ENCODE measurements around the gene MLC1.
"Not testable (repeated sequence)": the region's sequence is repeated elsewhere in the genome, so short reads cannot be mapped to it uniquely, and the experiment has no call there.

The MLC1 gene

GRCh38 chr22:50101870-50102565 lies 16.8 kb upstream of the MLC1 start:
- no peak for DNase-seq

GRCh38 chr22:50098052-50098451 lies 12.8 kb upstream of the MLC1 start:
- no peak for DNase-seq

- no peak for DNase-seq
Measured at GRCh38 chr22:50092342-50092741, 7.1 kb upstream of the MLC1 start.

GRCh38 chr22:50091092-50091768 lies 6.0 kb upstream of the MLC1 start:
- no peak for DNase-seq

GRCh38 chr22:50090412-50090714 lies 5.1 kb upstream of the MLC1 start:
- DNase-seq = no peak

GRCh38 chr22:50089682-50090411 lies 4.6 kb upstream of the MLC1 start, which contains the start of gene MOV10L1:
Gene MOV10L1, plus strand, starts transcription at chr22:50090006. Its CDS starts 83 bp downstream, at chr22:50090089.
- DNase-seq = no peak

- DNase-seq = no peak
Measured at GRCh38 chr22:50089231-50089630, 4.0 kb upstream of the MLC1 start.

GRCh38 chr22:50088096-50088495 lies 2.9 kb upstream of the MLC1 start:
- no peak for DNase-seq

GRCh38 chr22:50087646-50088045 lies 2.4 kb upstream of the MLC1 start:
- no peak for DNase-seq

- not testable (repeated sequence) for DNase-seq
Measured at GRCh38 chr22:50086975-50087374, 1.7 kb upstream of the MLC1 start.

GRCh38 chr22:50086526-50086925 lies 1.3 kb upstream of the MLC1 start:
- DNase-seq = no peak

GRCh38 chr22:50084614-50085021 lies 608 bp downstream of the MLC1 start:
- DNase-seq = no peak

- DNase-seq = no peak
Measured at GRCh38 chr22:50084080-50084477, 1.1 kb downstream of the MLC1 start.

GRCh38 chr22:50083462-50084079 lies 1.7 kb downstream of the MLC1 start:
- no peak for DNase-seq

- no peak for DNase-seq
Measured at GRCh38 chr22:50082961-50083461, 2.2 kb downstream of the MLC1 start.

- DNase-seq = no peak
Measured at GRCh38 chr22:50082197-50082715, 3.0 kb downstream of the MLC1 start.

- DNase-seq = no peak
Measured at GRCh38 chr22:50081426-50082196, 3.6 kb downstream of the MLC1 start.

GRCh38 chr22:50080077-50080465 lies 5.2 kb downstream of the MLC1 start:
- no peak for DNase-seq

- no peak for DNase-seq
Measured at GRCh38 chr22:50078761-50079160, 6.5 kb downstream of the MLC1 start.

- DNase-seq = no peak
Measured at GRCh38 chr22:50078246-50078645, 7.0 kb downstream of the MLC1 start.

- peak; percentile 15 for DNase-seq
Measured at GRCh38 chr22:50076646-50077535, 8.3 kb downstream of the MLC1 start.
